DMS153 (cell line): Measurements from ENCODE around the gene KLHL22.
A peak's percentile ranks its signal among the peaks of the same experiment; 100 is the strongest.
"Not testable (repeated sequence)": the region's sequence is repeated elsewhere in the genome, so short reads cannot be mapped to it uniquely, and the experiment has no call there.

Source experiments
- DNase-seq: peaks from one replicate; lab custom pipeline; 2025; lab: John Stamatoyannopoulos, UW

KLHL22 gene

DNA sequence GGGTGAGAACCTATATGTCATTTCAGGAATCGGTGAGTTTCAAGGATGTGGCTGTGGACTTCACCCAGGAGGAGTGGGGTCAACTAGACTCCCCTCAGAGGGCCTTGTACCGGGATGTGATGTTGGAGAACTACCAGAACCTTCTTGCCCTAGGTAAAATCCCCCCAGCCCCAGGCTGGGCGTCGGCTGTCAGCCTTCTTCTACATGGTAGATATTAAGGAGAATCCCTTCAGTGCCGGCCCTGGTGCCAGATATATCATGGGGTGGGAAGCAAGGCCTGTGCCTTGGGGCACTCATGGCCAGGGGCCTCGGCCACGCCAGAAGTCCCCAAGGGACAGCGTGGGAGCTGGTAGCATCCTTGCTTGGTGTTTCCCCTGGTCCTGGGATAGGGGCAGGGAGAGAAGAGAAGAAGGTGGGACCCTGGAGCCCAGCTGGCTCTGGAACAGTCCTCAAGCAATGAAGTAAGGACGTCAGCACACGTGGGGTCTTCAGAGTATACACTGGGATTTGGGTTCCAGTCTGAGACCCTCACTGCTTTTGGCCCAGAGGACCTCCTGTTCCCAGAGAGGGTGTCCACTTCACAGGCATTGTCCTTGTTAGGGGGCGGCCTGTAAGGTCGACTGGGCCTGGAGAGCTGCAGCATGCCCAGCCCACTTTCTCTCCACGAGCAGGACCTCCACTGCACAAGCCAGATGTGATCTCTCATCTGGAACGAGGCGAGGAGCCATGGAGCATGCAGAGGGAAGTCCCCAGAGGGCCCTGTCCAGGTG lies 94.8 kb downstream of the KLHL22 start:
- no peak for DNase-seq

DNA sequence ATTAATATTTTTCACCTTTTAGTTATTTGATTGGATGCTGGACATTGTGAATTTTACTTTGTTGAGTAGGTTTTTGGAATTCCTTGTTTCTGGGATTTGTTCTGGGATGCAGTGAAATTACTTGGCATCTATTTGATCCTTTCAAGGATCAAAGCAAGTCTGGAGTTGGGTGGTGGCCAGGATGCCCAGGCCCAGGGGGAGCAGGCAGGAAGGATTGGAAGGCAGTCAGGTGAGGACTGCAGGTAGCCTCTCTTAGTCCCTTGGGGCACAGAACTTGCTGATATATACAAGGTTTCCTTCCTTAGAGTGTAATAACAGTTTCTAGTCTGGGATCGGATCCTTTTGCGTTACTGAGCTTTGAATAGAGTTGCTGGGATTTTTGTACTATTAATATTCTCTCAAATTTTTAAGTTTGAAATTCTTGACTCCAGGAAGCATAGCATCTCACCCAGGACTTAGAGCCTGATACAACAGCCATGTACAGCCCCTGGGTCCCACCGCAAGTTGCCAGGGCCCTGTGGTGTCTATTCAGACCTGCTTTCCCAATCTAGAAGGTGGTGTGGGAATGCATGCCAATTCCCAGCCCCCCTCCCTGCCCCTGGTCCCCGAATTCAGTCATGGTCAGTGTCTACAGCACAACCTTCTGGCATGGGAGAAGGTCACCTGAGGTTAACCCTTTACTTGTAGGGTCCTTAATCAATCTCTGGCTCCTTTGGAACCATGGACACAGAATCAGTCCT lies 95.6 kb downstream of the KLHL22 start:
- DNase-seq, result no peak

DNA sequence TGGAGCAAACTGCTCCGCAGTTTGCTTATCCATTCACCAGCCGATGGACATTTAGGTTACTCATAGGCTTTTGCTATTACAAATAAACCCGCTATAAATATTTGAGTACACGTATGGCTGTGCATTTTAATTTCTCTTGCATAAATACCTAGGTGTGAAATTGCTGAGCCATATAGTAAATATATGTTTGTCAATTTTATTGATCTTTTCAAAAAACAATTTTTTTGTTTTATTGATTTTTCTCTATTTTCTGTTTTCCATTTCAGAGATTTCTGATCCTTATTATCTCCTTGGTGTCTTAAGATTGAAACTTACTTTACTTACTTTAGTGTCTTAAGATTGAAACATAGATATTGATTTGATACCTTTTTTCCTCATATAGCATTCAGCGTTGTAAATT lies 97.2 kb downstream of the KLHL22 start:
- DNase-seq, result no peak

DNA sequence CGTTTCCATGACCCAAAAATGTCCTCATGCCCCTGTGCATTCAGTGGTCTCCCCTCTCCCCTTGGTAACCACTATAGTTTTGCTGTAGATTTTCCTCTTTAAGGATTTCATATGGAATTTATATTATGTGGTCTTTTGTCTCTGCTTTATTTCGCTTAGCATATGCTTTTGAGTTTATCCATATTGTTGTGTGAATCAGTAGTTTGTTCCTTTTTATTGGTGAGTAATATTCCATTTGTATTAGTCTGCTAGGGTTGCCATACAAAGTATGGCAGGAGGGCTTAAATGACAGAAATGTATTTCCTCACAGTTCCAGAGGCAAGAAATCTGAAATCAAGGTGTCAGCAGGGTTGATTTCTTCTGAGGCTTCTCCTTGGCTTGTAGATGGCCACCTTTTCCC lies 98.1 kb downstream of the KLHL22 start:
- DNase-seq, result no peak

DNA sequence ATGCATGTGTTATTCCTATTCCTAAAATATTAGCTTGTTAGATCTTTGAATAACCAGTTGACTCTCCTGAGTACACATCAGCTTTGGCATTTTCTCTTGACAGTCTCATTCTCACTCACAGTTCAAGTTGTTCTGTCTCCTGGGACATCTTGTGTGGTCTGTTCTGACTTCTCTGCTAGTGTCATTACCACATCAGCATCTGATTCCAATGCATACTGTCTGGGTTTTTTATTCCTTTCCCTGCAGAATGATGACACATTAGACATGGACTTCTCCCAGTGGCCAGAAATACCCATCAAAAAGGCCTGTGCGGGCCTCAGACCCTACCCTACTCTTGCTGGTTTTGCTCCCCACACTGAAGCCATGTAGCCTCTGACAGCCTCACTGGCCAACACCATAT lies 99.0 kb downstream of the KLHL22 start:
- DNase-seq, result no peak

DNA sequence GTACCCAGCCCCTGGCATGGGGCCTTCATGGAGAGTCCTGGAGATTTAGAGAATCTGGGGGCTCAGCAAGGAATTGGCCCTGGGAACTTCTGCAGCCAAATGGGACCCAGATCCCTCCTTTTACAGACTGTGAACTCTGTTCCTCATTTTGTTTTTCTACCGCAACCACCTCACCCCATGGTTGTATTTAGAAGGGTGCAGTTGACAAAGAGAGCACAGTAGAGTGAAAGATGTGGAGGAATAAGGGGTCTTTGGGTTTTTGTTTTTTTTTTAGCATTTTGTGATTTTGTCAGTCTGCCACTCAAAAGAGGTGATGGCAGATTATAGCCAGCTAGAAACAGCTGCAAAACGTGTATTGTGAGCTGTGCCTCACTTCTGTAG lies 99.7 kb downstream of the KLHL22 start:
- no peak for DNase-seq

DNA sequence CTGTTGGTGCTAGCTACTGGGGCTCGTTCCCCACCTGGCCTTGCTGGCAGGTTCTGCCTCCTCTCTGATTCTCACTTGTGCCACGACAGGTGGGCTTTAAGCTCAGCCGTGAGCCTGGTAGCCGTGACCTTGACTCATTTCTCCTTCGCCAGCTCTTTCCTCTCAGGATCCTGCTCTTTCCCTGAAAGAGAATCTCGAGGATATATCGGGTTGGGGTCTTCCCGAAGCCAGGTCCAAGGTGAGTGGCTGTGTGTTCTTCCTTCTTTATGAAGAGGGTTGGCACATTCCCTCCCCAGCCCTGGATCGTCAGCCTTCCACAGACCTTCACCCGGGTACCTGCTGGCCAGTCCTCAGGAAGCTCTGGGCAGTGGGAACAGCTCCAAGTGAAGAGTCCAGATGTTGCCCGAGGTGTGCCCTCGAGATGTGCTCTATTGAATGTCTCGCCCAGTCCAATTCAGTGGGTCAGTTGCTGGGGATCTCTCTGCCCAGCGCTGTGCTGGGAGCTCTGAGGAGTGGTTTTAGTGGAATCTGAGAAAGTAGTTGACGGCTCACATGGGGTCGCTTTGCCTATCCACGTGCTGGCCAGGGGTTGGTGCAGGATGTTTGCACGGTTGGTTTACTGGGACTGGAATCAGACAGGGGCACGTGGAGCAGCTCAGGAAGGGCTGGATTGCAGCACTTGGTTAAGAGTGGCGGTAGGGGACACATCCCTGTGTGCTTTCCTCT lies 100.3 kb downstream of the KLHL22 start:
- no peak for DNase-seq

DNA sequence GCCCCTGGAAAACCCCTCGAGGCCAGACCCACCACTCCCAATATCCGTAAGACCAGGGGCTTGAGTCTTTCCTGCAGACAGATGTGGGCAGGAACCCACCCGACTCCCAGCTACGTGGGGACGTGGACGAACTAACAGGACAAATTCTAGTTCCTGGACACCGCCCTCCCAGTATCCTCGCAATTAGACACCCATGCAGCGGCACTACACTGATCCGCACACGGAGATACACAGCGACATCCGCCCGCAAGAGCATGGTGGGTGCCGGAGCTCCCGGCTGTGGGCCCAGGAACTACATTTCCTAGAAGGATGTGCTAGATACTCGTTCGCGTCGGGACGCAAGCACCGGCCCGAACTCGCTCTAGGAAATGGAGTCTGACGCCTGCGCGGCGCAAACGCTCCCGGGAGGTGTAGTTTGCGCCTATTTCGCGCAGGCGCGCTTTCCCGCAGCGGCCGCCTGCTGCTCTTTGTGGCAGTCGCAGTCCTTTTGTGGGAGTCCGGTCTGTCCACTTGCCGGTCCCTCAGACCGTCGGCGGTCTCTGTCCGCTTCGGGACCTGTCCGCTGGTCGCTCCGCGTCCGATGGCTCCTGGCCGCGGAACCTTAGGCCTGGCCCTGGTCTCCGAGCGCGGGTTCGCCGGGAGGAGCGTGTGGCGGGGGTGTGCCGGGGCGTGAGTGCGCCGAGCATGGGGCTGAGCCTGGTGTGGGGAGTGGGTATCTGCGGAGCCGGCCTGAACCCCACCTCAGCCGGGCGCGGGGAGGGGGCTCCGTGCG lies 101.7 kb downstream of the KLHL22 start, which contains the start of gene ZNF74:
Gene ZNF74 (plus strand): TSS at position 447 of the 772 bp plus-strand sequence. CDS start 478 bp downstream, outside the sequence.
- DNase-seq, result peak; percentile 92

DNA sequence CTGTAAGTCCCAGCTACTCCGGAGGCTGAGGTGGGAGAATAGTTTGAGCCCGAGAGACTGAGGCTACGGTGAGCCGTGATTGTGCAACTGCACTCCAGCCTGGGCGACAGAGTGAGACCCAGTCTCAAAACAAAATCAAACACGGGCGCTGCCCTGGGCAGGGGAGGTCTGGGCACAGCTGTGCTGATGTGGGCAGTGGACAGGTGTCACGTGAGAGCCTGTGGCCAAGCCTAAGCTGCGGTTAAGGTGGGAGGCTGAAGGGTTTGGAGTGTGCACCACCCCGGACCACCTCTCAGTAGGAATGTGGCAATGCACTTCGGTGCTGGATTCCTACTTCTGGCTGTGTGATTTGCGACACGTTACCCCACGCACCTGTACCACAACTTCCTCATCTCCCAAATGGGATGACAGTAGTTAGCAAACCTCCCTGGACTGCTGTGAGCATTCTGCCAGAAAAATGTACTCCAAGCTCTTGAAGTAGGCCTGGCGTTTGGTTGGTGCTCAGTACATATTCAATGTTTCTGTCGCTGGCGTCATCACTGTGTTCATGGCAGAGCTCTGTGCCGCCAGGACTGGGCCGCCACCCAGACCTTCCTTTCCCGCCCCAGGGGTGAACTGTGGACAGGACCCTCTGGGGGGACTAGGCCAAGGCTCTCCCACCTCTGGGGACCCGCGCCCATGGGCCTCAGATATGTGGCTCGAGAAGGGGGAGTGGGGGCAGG lies 102.5 kb downstream of the KLHL22 start:
- no peak for DNase-seq

DNA sequence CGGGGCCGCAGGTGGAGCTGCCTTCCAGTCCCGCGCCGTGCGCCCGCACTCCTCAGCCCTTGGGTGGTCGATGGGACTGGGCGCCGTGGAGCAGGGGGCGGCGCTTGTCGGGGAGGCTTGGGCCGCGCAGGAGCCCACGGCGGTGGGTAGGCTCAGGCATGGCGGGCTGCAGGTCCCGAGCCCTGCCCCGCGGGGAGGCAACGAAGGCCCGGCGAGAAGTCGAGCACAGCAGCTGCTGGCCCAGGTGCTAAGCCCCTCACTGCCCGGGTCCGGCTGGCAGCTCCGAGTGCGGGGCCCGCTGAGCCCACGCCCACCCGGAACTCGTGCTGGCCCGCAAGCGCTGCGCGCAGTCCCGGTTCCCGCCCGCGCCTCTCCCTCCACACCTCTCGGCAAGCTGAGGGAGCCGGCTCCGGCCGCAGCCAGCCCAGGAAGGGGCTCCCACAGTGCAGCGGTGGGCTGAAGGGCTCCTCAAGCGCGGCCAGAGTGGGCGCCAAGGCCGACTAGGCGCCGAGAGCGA lies 103.2 kb downstream of the KLHL22 start:
- not testable (repeated sequence) for DNase-seq
